Naive B cell (primary cell): Measurements from ENCODE around the gene RPL36. TPM values are rescaled to one million over a fixed set of nuclear protein-coding genes. Genes with fewer than 3 reads are reported as not detected.

Experiments
- ATAC-seq, 2 donors: fragments of 150-1000 bp; cut with Tn5 transposase; 2 replicates each; pipeline ENCODE4 v1.10.0; 2021; ENCODE audit warnings: low read depth in 2 of 2, mild to moderate bottlenecking in 2 of 2, moderate library complexity in 2 of 2
- DNase-seq: peaks from one replicate; pipeline ENCODE4 v3.0.0; 2022
- H3K27ac Mint-ChIP-seq, 6 donors: one replicate each; pipeline ENCODE4 v1.8.0; 2020 to 2022; ENCODE audit warnings: mild to moderate bottlenecking in 6 of 6, mixed read lengths in 6 of 6, moderate library complexity in 5 of 6, inconsistent platforms in 2 of 6
- H3K27me3 Mint-ChIP-seq, 3 donors: one replicate each; pipeline ENCODE4 v1.8.0; 2021 to 2022; ENCODE audit warnings: mixed read lengths in 3 of 3, mild to moderate bottlenecking in 1 of 3
- H3K36me3 Mint-ChIP-seq, 2 donors: one replicate each; pipeline ENCODE4 v1.8.0; 2020 to 2022; ENCODE audit warnings: mixed read lengths in 2 of 2, inconsistent platforms in 1 of 2, mild to moderate bottlenecking in 1 of 2
- H3K4me1 Mint-ChIP-seq, 3 donors: one replicate each; pipeline ENCODE4 v1.8.0; 2020 to 2022; ENCODE audit warnings: mixed read lengths in 3 of 3, inconsistent platforms in 1 of 3, mild to moderate bottlenecking in 1 of 3, moderate library complexity in 1 of 3
- H3K4me3 Mint-ChIP-seq, 8 donors: one replicate each; pipeline ENCODE4 v1.8.0; 2020 to 2022; ENCODE audit warnings: mild to moderate bottlenecking in 8 of 8, mixed read lengths in 8 of 8, moderate library complexity in 8 of 8, inconsistent platforms in 2 of 8
- H3K9me3 Mint-ChIP-seq, 7 donors: one replicate each; pipeline ENCODE4 v1.8.0; 2020 to 2022; ENCODE audit warnings: mixed read lengths in 7 of 7, mild to moderate bottlenecking in 5 of 7, inconsistent platforms in 2 of 7, moderate library complexity in 1 of 7
- polyA plus RNA-seq, 6 donors: library from polyadenylated mRNA; unstranded; fragments of 300-500 nt; fragmentation: Illumina TruSeq; gene quantifications; one replicate each; pipeline ENCODE4 v1.2.3, GENCODE V29; 2021; ENCODE audit warnings: low read depth in 6 of 6

Gene RPL36
- polyA plus RNA-seq, 6 donors from 2014 or later, result 1,207 to 2,143 (median 1,738) TPM

- DNase-seq (no peak), ATAC-seq (no peak)
- no peaks in the 10 kb centered on the region for H3K27me3 Mint-ChIP-seq
- no peak overlapping the region for H3K27ac Mint-ChIP-seq
- H3K9me3 Mint-ChIP-seq, result peaks cover 0 to 10% (median 0%) of the 10 kb centered on the region in 7 donors
- H3K4me1 Mint-ChIP-seq, result peaks cover 19 to 32% (median 31%) of the 10 kb centered on the region in 3 donors
- H3K36me3 Mint-ChIP-seq, result peaks cover 0 to 8% of the 10 kb centered on the region in 2 donors
- H3K4me3 Mint-ChIP-seq, result no peak overlapping the region
Measured at GRCh38 chr19:5677580-5677979, 12.5 kb upstream of the RPL36 start.

- H3K4me3 Mint-ChIP-seq, result peak overlapping the region in 1 of 8 donors; percentile 22
- H3K9me3 Mint-ChIP-seq, result peaks cover 0 to 10% (median 0%) of the 10 kb centered on the region in 7 donors
- ATAC-seq (no peak), DNase-seq (no peak)
- H3K27me3 Mint-ChIP-seq, result no peaks in the 10 kb centered on the region
- peaks cover 19 to 34% (median 33%) of the 10 kb centered on the region in 3 donors for H3K4me1 Mint-ChIP-seq
- no peak overlapping the region for H3K27ac Mint-ChIP-seq
- peaks cover 0 to 8% of the 10 kb centered on the region in 2 donors for H3K36me3 Mint-ChIP-seq
Measured at GRCh38 chr19:5678071-5678718, 11.9 kb upstream of the RPL36 start.

- H3K9me3 Mint-ChIP-seq, result peaks cover 0 to 5% (median 0%) of the 10 kb centered on the region in 7 donors
- DNase-seq (no peak), ATAC-seq (no peak)
- H3K4me3 Mint-ChIP-seq, result peak overlapping the region; percentile 79 to 98 (median 94)
- peak overlapping the region; percentile 96 to 100 (median 99) for H3K27ac Mint-ChIP-seq
- H3K27me3 Mint-ChIP-seq, result no peaks in the 10 kb centered on the region
- no peaks in the 10 kb centered on the region for H3K36me3 Mint-ChIP-seq
- peaks cover 24 to 35% (median 32%) of the 10 kb centered on the region in 3 donors for H3K4me1 Mint-ChIP-seq
Measured at GRCh38 chr19:5679289-5680083, 10.6 kb upstream of the RPL36 start.

- Mint-ChIP-seq H3K4me3 (peak overlapping the region; percentile 79 to 98 (median 94)), H3K4me1 (peaks cover 24 to 35% (median 32%) of the 10 kb centered on the region in 3 donors), H3K27ac (peak overlapping the region; percentile 96 to 100 (median 99)), H3K27me3 (no peaks in the 10 kb centered on the region), H3K36me3 (no peaks in the 10 kb centered on the region), H3K9me3 (peaks cover 0 to 5% (median 0%) of the 10 kb centered on the region in 7 donors)
- ATAC-seq, result no peak
- no peak for DNase-seq
Measured at GRCh38 chr19:5680084-5680436, 10.0 kb upstream of the RPL36 start.

GRCh38 chr19:5680437-5681368 is 9.4 kb upstream of the RPL36 start, which contains the start of the genes HSD11B1L and MICOS13:
TSS of gene HSD11B1L (plus strand) at chr19:5681027. CDS start at chr19:5684833, 3,806 bp downstream.
TSS of gene MICOS13 (minus strand) at chr19:5680516. CDS start at chr19:5680486, 30 bp downstream.
- peak; percentile 98 for DNase-seq
- Mint-ChIP-seq H3K27me3 (no peaks in the 10 kb centered on the region), H3K4me1 (peaks cover 24 to 35% (median 32%) of the 10 kb centered on the region in 3 donors), H3K4me3 (peak within 1 kb of the TSS; percentile 79 to 98 (median 94)), H3K27ac (peak within 1 kb of the TSS; percentile 96 to 100 (median 99)), H3K36me3 (no peaks in the 10 kb centered on the region), H3K9me3 (peaks cover 0 to 5% (median 0%) of the 10 kb centered on the region in 7 donors)
- peak; percentile 90 to 94 for ATAC-seq

GRCh38 chr19:5681391-5682106 is 8.5 kb upstream of the RPL36 start:
- Mint-ChIP-seq H3K27me3 (no peaks in the 10 kb centered on the region), H3K36me3 (no peaks in the 10 kb centered on the region), H3K4me3 (peak overlapping the region; percentile 73 to 91 (median 86)), H3K9me3 (peaks cover 0 to 5% (median 0%) of the 10 kb centered on the region in 7 donors), H3K27ac (peak overlapping the region; percentile 11 to 96 (median 91)), H3K4me1 (peaks cover 28 to 42% (median 32%) of the 10 kb centered on the region in 3 donors)
- ATAC-seq (no peak), DNase-seq (no peak)

- DNase-seq (no peak), ATAC-seq (no peak)
- H3K9me3 Mint-ChIP-seq, result peaks cover 0 to 5% (median 0%) of the 10 kb centered on the region in 7 donors
- H3K4me1 Mint-ChIP-seq, result peaks cover 28 to 43% (median 35%) of the 10 kb centered on the region in 3 donors
- H3K27me3 Mint-ChIP-seq, result no peaks in the 10 kb centered on the region
- peak overlapping the region; percentile 73 to 89 (median 82) for H3K4me3 Mint-ChIP-seq
- peak overlapping the region in 5 of 6 donors; percentile 70 to 96 (median 92) for H3K27ac Mint-ChIP-seq
- no peaks in the 10 kb centered on the region for H3K36me3 Mint-ChIP-seq
Measured at GRCh38 chr19:5682107-5682482, 8.0 kb upstream of the RPL36 start.

- Mint-ChIP-seq H3K9me3 (peaks cover 0 to 6% (median 0%) of the 10 kb centered on the region in 7 donors), H3K4me1 (peaks cover 30 to 46% (median 38%) of the 10 kb centered on the region in 3 donors), H3K27ac (peak overlapping the region in 3 of 6 donors; percentile 38 to 86 (median 80)), H3K36me3 (no peaks in the 10 kb centered on the region), H3K27me3 (no peaks in the 10 kb centered on the region), H3K4me3 (peak overlapping the region in 5 of 8 donors; percentile 29 to 66 (median 53))
- DNase-seq (no peak), ATAC-seq (no peak)
Measured at GRCh38 chr19:5683177-5683886, 6.8 kb upstream of the RPL36 start.

- H3K4me1 Mint-ChIP-seq, result peaks cover 28 to 39% (median 38%) of the 10 kb centered on the region in 3 donors
- H3K36me3 Mint-ChIP-seq, result no peaks in the 10 kb centered on the region
- DNase-seq, result no peak
- no peak overlapping the region for H3K27ac Mint-ChIP-seq
- no peak for ATAC-seq
- H3K27me3 Mint-ChIP-seq, result no peaks in the 10 kb centered on the region
- H3K9me3 Mint-ChIP-seq, result peaks cover 0 to 7% (median 0%) of the 10 kb centered on the region in 7 donors
- H3K4me3 Mint-ChIP-seq, result peak overlapping the region in 3 of 8 donors; percentile 25 to 54 (median 38)
Measured at GRCh38 chr19:5684694-5685430, 5.2 kb upstream of the RPL36 start.

- Mint-ChIP-seq H3K4me3 (peak overlapping the region; percentile 81 to 93 (median 87)), H3K27ac (peak overlapping the region; percentile 86 to 97 (median 95)), H3K9me3 (peaks cover 0 to 7% (median 0%) of the 10 kb centered on the region in 7 donors), H3K4me1 (peaks cover 33 to 45% (median 44%) of the 10 kb centered on the region in 3 donors), H3K27me3 (no peaks in the 10 kb centered on the region), H3K36me3 (no peaks in the 10 kb centered on the region)
- no peak for DNase-seq
- no peak for ATAC-seq
Measured at GRCh38 chr19:5686326-5686646, 3.8 kb upstream of the RPL36 start.

GRCh38 chr19:5686647-5687359 is 3.3 kb upstream of the RPL36 start:
- Mint-ChIP-seq H3K36me3 (no peaks in the 10 kb centered on the region), H3K9me3 (peaks cover 0 to 3% (median 0%) of the 10 kb centered on the region in 7 donors), H3K27me3 (no peaks in the 10 kb centered on the region), H3K4me1 (peaks cover 27 to 40% (median 39%) of the 10 kb centered on the region in 3 donors), H3K27ac (peak overlapping the region; percentile 86 to 97 (median 95)), H3K4me3 (peak overlapping the region; percentile 81 to 93 (median 87))
- ATAC-seq (peak; percentile 65 to 66), DNase-seq (peak; percentile 95)
